Astrocyte (in vitro differentiated cells and primary cell): ENCODE results near the gene ASCC2.

Experiments
- CTCF ChIP-seq: IDR thresholded peaks from 2 replicates; pipeline ENCODE4 v1.5.1; 2011; ENCODE audit warnings: low read depth, mild to moderate bottlenecking, inconsistent platforms, low read length, moderate library complexity; ENCODE audit not compliant: insufficient read depth
- EZH2 ChIP-seq: IDR thresholded peaks from 2 replicates; pipeline ENCODE4 v1.6.1; 2012; ENCODE audit warnings: mild to moderate bottlenecking, low read length, inconsistent platforms; ENCODE audit not compliant: insufficient read depth

- no peak for TF ChIP-seq CTCF
- TF ChIP-seq EZH2 = no peak
Measured at GRCh38 chr22:29838599-29838956, 504 bp upstream of the ASCC2 start.
